ENCODE data around the gene GALC.

DNA sequence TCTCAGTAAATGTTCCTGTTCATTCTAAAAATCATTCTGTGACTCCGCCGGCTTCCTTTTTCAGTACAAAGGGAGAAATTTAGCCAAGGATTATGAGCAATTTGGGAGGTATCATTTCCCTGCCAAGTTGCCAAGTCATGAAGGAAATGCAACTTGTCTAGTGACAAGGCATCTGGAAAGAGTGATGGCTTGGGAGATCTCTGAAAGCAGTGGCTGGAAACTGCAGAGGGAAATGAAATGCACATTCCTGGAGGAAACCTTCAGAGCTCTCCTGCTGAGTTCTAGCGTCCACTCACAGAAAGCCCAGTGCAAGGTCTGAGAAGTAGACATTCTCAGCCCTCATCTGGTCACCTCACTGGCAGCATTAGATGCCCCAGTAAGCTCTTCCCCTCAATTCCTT lies 91.7 kb downstream of the GALC start:
- TF ChIP-seq, protein P1, sequence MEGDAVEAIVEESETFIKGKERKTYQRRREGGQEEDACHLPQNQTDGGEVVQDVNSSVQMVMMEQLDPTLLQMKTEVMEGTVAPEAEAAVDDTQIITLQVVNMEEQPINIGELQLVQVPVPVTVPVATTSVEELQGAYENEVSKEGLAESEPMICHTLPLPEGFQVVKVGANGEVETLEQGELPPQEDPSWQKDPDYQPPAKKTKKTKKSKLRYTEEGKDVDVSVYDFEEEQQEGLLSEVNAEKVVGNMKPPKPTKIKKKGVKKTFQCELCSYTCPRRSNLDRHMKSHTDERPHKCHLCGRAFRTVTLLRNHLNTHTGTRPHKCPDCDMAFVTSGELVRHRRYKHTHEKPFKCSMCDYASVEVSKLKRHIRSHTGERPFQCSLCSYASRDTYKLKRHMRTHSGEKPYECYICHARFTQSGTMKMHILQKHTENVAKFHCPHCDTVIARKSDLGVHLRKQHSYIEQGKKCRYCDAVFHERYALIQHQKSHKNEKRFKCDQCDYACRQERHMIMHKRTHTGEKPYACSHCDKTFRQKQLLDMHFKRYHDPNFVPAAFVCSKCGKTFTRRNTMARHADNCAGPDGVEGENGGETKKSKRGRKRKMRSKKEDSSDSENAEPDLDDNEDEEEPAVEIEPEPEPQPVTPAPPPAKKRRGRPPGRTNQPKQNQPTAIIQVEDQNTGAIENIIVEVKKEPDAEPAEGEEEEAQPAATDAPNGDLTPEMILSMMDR (IDR thresholded peaks at IDR 0.05): no peak
- TF ChIP-seq POLR2A (IDR thresholded peaks at IDR 0.05) (no peak), POLR2AphosphoS5 (IDR thresholded peaks at IDR 0.05) (no peak), EP300 (IDR thresholded peaks at IDR 0.05) (no peak)

All from sigmoid colon (tissue), 4 donors.